Duodenal mucosa (tissue), 2 donors: ENCODE results near the gene VPS37C.

Source experiments
- H3K27ac ChIP-seq: one replicate; pipeline ENCODE4 v1.7.0; 2013; ENCODE audit warnings: low read depth, low read length
- H3K27me3 ChIP-seq, 2 donors: one replicate each; pipeline ENCODE4 v1.7.0; 2013; ENCODE audit warnings: low read length in 2 of 2, control low read depth in 1 of 2; ENCODE audit not compliant: insufficient read depth in 2 of 2, control insufficient read depth in 1 of 2
- H3K36me3 ChIP-seq, 2 donors: one replicate each; pipeline ENCODE4 v1.7.0; 2013; ENCODE audit warnings: low read length in 2 of 2, control low read depth in 1 of 2; ENCODE audit not compliant: insufficient read depth in 2 of 2, control insufficient read depth in 1 of 2
- H3K4me1 ChIP-seq, 2 donors: one replicate each; pipeline ENCODE4 v1.7.0; 2013; ENCODE audit warnings: low read length in 2 of 2, control low read depth in 1 of 2; ENCODE audit not compliant: insufficient read depth in 2 of 2, control insufficient read depth in 1 of 2
- H3K4me3 ChIP-seq, 2 donors: one replicate each; pipeline ENCODE4 v1.7.0; 2013; ENCODE audit warnings: low read length in 2 of 2, low read depth in 1 of 2
- H3K9ac ChIP-seq, 2 donors: one replicate each; pipeline ENCODE4 v1.7.0; 2013; ENCODE audit warnings: low read length in 2 of 2, low read depth in 1 of 2
- H3K9me3 ChIP-seq, 2 donors: one replicate each; pipeline ENCODE4 v1.7.0; 2013; ENCODE audit warnings: low read length in 2 of 2, control low read depth in 1 of 2; ENCODE audit not compliant: control insufficient read depth in 1 of 2

VPS37C gene

GRCh38 chr11:61147791-61148620 lies 13.2 kb downstream of the VPS37C start:
- Histone ChIP-seq H3K27me3 (no peaks in the 10 kb centered on the region), H3K4me1 (peaks cover 49 to 66% of the 10 kb centered on the region in 2 donors), H3K4me3 (no peak overlapping the region), H3K9ac (no peak overlapping the region), H3K9me3 (no peaks in the 10 kb centered on the region), H3K27ac (no peak overlapping the region), H3K36me3 (peaks cover 3 to 4% of the 10 kb centered on the region in 2 donors)

GRCh38 chr11:61147271-61147670 lies 14.0 kb downstream of the VPS37C start:
- Histone ChIP-seq H3K4me1 (peaks cover 44 to 58% of the 10 kb centered on the region in 2 donors), H3K9ac (no peak overlapping the region), H3K27me3 (no peaks in the 10 kb centered on the region), H3K9me3 (no peaks in the 10 kb centered on the region), H3K4me3 (no peak overlapping the region), H3K27ac (no peak overlapping the region), H3K36me3 (peaks cover 3 to 4% of the 10 kb centered on the region in 2 donors)

- Histone ChIP-seq H3K4me3 (no peak overlapping the region), H3K9ac (no peak overlapping the region), H3K4me1 (peaks cover 44 to 57% of the 10 kb centered on the region in 2 donors), H3K27ac (no peak overlapping the region), H3K9me3 (no peaks in the 10 kb centered on the region), H3K27me3 (no peaks in the 10 kb centered on the region), H3K36me3 (peaks cover 3 to 4% of the 10 kb centered on the region in 2 donors)
Observed at GRCh38 chr11:61146416-61146815, 14.8 kb downstream of the VPS37C start.

- peaks cover 44 to 55% of the 10 kb centered on the region in 2 donors for H3K4me1 ChIP-seq
- no peaks in the 10 kb centered on the region for H3K9me3 ChIP-seq
- no peak overlapping the region for H3K4me3 ChIP-seq
- no peak overlapping the region for H3K27ac ChIP-seq
- no peaks in the 10 kb centered on the region for H3K27me3 ChIP-seq
- H3K9ac ChIP-seq: no peak overlapping the region
- H3K36me3 ChIP-seq: peaks cover 3 to 4% of the 10 kb centered on the region in 2 donors
Observed at GRCh38 chr11:61145228-61146005, 15.8 kb downstream of the VPS37C start.

GRCh38 chr11:61144511-61145179 lies 16.6 kb downstream of the VPS37C start:
- Histone ChIP-seq H3K27me3 (no peaks in the 10 kb centered on the region), H3K27ac (no peak overlapping the region), H3K9me3 (no peaks in the 10 kb centered on the region), H3K4me3 (no peak overlapping the region), H3K4me1 (peaks cover 37 to 53% of the 10 kb centered on the region in 2 donors), H3K36me3 (peaks cover 3 to 4% of the 10 kb centered on the region in 2 donors), H3K9ac (no peak overlapping the region)

GRCh38 chr11:61142424-61142823 lies 18.8 kb downstream of the VPS37C start:
- Histone ChIP-seq H3K27me3 (no peaks in the 10 kb centered on the region), H3K9me3 (no peaks in the 10 kb centered on the region), H3K4me1 (peaks cover 21 to 31% of the 10 kb centered on the region in 2 donors)

GRCh38 chr11:61141601-61142028 lies 19.6 kb downstream of the VPS37C start:
- Histone ChIP-seq H3K9me3 (no peaks in the 10 kb centered on the region), H3K36me3 (peaks cover 3 to 22% of the 10 kb centered on the region in 2 donors), H3K4me1 (peaks cover 21 to 28% of the 10 kb centered on the region in 2 donors), H3K27me3 (no peaks in the 10 kb centered on the region), H3K27ac (no peak overlapping the region), H3K9ac (no peak overlapping the region), H3K4me3 (peak overlapping the region in 1 of 2 donors; percentile 40)

More at GRCh38 chr11:61142424-61142823, 18.8 kb downstream of the VPS37C start:
- Histone ChIP-seq H3K4me3 (no peak overlapping the region), H3K27ac (no peak overlapping the region), H3K36me3 (peaks cover 3 to 18% of the 10 kb centered on the region in 2 donors), H3K9ac (no peak overlapping the region)

- Histone ChIP-seq H3K9ac (no peak overlapping the region), H3K4me1 (peaks cover 21% of the 10 kb centered on the region in 2 donors), H3K27me3 (no peaks in the 10 kb centered on the region), H3K27ac (no peak overlapping the region), H3K36me3 (peaks cover 0 to 25% of the 10 kb centered on the region in 2 donors), H3K9me3 (no peaks in the 10 kb centered on the region), H3K4me3 (no peak overlapping the region)
Observed at GRCh38 chr11:61140416-61140815, 20.8 kb downstream of the VPS37C start.

GRCh38 chr11:61139387-61139786 lies 21.8 kb downstream of the VPS37C start:
- H3K27me3 ChIP-seq: no peaks in the 10 kb centered on the region
- peaks cover 21% of the 10 kb centered on the region in 2 donors for H3K4me1 ChIP-seq
- no peak overlapping the region for H3K4me3 ChIP-seq
- peaks cover 0 to 30% of the 10 kb centered on the region in 2 donors for H3K36me3 ChIP-seq
- H3K27ac ChIP-seq: no peak overlapping the region
- no peak overlapping the region for H3K9ac ChIP-seq
- H3K9me3 ChIP-seq: no peaks in the 10 kb centered on the region
